Esophagus muscularis mucosa (tissue), 4 donors: ENCODE measurements around the gene OR2T5. TPM values are rescaled to one million over a fixed set of nuclear protein-coding genes. Genes with fewer than 3 reads are reported as not detected.
"Not testable (repeated sequence)": the region's sequence is repeated elsewhere in the genome, so short reads cannot be mapped to it uniquely, and the experiment has no call there.

ENCODE experiments used
- DNase-seq: peaks from one replicate; pipeline ENCODE4 v3.0.0-alpha.2; 2017; ENCODE audit errors: extremely low spot score
- H3K27ac ChIP-seq, 4 donors: fragments of 200-600 bp; sonication (generic); replicated peaks in 1 of 4; 1 replicate in 3 of 4; 2 replicates in 1 of 4; pipeline ENCODE4 v1.5.1; 2016 to 2019; ENCODE audit warnings: mild to moderate bottlenecking in 1 of 4
- H3K27me3 ChIP-seq, 4 donors: fragments of 200-600 bp; sonication (generic); one replicate each; pipeline versions ENCODE4 v1.5.1 to v1.6.0; 2016 to 2019
- H3K36me3 ChIP-seq, 4 donors: fragments of 200-600 bp; sonication (generic); one replicate each; pipeline ENCODE4 v1.5.1; 2016 to 2019
- H3K4me1 ChIP-seq, 4 donors: fragments of 200-600 bp; sonication (generic); one replicate each; pipeline ENCODE4 v1.5.1; 2016 to 2019
- H3K4me3 ChIP-seq, 4 donors: fragments of 200-600 bp; sonication (generic); 1 replicate in 2 of 4; 2 replicates in 2 of 4; pipeline ENCODE4 v1.5.1; 2016 to 2019; ENCODE audit warnings: mild to moderate bottlenecking in 4 of 4, moderate library complexity in 1 of 4
- H3K9me3 ChIP-seq, 4 donors: fragments of 200-600 bp; sonication (generic); 1 replicate in 3 of 4; 2 replicates in 1 of 4; pipeline ENCODE4 v1.5.1; 2016 to 2019
- WGBS: methylation state at CpG from one replicate; pipeline ENCODE4 v1.1.5; 2018; 5-methylcytosine and 5-hydroxymethylcytosine counted together
- intact Hi-C: fragments of 100-400 bp; cut with DNase I; formaldehyde crosslinking; loops from one replicate; pipeline ENCODE4 v1.15.1; 2023
- total RNA-seq, 4 donors: library from RNA; depleted of rRNA; stranded (reverse); fragments of >200 nt; gene quantifications; one replicate each; pipeline versions ENCODE4 v1.1.0 to v1.2.1, GENCODE V29; 2016

The OR2T5 gene
- total RNA-seq, result not detected

- DNase-seq, intact Hi-C loops, H3K4me3 ChIP-seq, H3K9me3 ChIP-seq, H3K27me3 ChIP-seq, H3K4me1 ChIP-seq, H3K36me3 ChIP-seq, H3K27ac ChIP-seq: not testable (repeated sequence)
- WGBS, result no CpG with 5 or more reads among the region's 6 CpGs
Measured at GRCh38 chr1:248488289-248488688, at the start of gene OR2T5. TSS of gene OR2T5 (plus strand) at chr1:248488589. CDS start at chr1:248488589, 0 bp downstream.

GRCh38 chr1:248438668-248439067, 49.7 kb upstream of the OR2T5 start:
- H3K9me3 ChIP-seq, intact Hi-C loops, H3K27ac ChIP-seq, H3K27me3 ChIP-seq, H3K36me3 ChIP-seq, H3K4me1 ChIP-seq, DNase-seq, H3K4me3 ChIP-seq: not testable (repeated sequence)
- 56% methylated on average over 1 of the region's 1 CpG for WGBS

GRCh38 chr1:248439283-248439682, 49.1 kb upstream of the OR2T5 start:
- intact Hi-C loops, H3K36me3 ChIP-seq, H3K4me1 ChIP-seq, H3K27ac ChIP-seq, DNase-seq, H3K9me3 ChIP-seq, H3K27me3 ChIP-seq, H3K4me3 ChIP-seq: not testable (repeated sequence)
- 71% methylated on average over 5 of the region's 5 CpGs for WGBS

- H3K4me3 ChIP-seq, H3K36me3 ChIP-seq, H3K27ac ChIP-seq, H3K9me3 ChIP-seq, intact Hi-C loops, H3K4me1 ChIP-seq, DNase-seq, H3K27me3 ChIP-seq: not testable (repeated sequence)
- 61% methylated on average over 1 of the region's 2 CpGs for WGBS
Measured at GRCh38 chr1:248442500-248443277, 45.7 kb upstream of the OR2T5 start.

GRCh38 chr1:248444603-248445002, 43.8 kb upstream of the OR2T5 start:
- H3K4me1 ChIP-seq, H3K36me3 ChIP-seq, DNase-seq, H3K27me3 ChIP-seq, H3K4me3 ChIP-seq, H3K27ac ChIP-seq, H3K9me3 ChIP-seq, intact Hi-C loops: not testable (repeated sequence)
- WGBS, result 57% methylated on average over 4 of the region's 4 CpGs

GRCh38 chr1:248445399-248445798, 43.0 kb upstream of the OR2T5 start, which contains the start of gene OR2T2:
TSS of gene OR2T2 (plus strand) at chr1:248445637. CDS start at chr1:248452798, 7,161 bp downstream.
- H3K36me3 ChIP-seq, DNase-seq, H3K4me1 ChIP-seq, H3K4me3 ChIP-seq, H3K27ac ChIP-seq, H3K27me3 ChIP-seq, H3K9me3 ChIP-seq, intact Hi-C loops: not testable (repeated sequence)
- 29% methylated on average over 1 of the region's 2 CpGs for WGBS

GRCh38 chr1:248448409-248449074, 39.8 kb upstream of the OR2T5 start:
- intact Hi-C loops, H3K9me3 ChIP-seq, DNase-seq, H3K27me3 ChIP-seq, H3K4me3 ChIP-seq, H3K4me1 ChIP-seq, H3K36me3 ChIP-seq, H3K27ac ChIP-seq: not testable (repeated sequence)
- no CpG with 5 or more reads among the region's 4 CpGs for WGBS

GRCh38 chr1:248449821-248450465, 38.4 kb upstream of the OR2T5 start:
- intact Hi-C loops, result not testable (repeated sequence)

GRCh38 chr1:248450466-248451145, 37.8 kb upstream of the OR2T5 start:
- H3K4me3 ChIP-seq, H3K27ac ChIP-seq, H3K9me3 ChIP-seq, H3K27me3 ChIP-seq, DNase-seq, H3K36me3 ChIP-seq, intact Hi-C loops, H3K4me1 ChIP-seq: not testable (repeated sequence)
- WGBS, result 35% methylated on average over 2 of the region's 5 CpGs

More at GRCh38 chr1:248449821-248450465, 38.4 kb upstream of the OR2T5 start:
- not testable (repeated sequence) for H3K4me1 ChIP-seq, H3K27me3 ChIP-seq, H3K27ac ChIP-seq, H3K36me3 ChIP-seq, H3K4me3 ChIP-seq, DNase-seq, H3K9me3 ChIP-seq
- 71% methylated on average over 5 of the region's 6 CpGs for WGBS

- DNase-seq, H3K36me3 ChIP-seq, intact Hi-C loops, H3K9me3 ChIP-seq, H3K4me3 ChIP-seq, H3K4me1 ChIP-seq, H3K27me3 ChIP-seq, H3K27ac ChIP-seq: not testable (repeated sequence)
- no CpG with 5 or more reads among the region's 7 CpGs for WGBS
Measured at GRCh38 chr1:248453619-248454018, 34.8 kb upstream of the OR2T5 start.

GRCh38 chr1:248455045-248455444, 33.3 kb upstream of the OR2T5 start:
- H3K9me3 ChIP-seq, DNase-seq, H3K27ac ChIP-seq, H3K36me3 ChIP-seq, H3K27me3 ChIP-seq, H3K4me1 ChIP-seq, intact Hi-C loops, H3K4me3 ChIP-seq: not testable (repeated sequence)
- WGBS, result 63% methylated on average over 3 of the region's 4 CpGs

- WGBS, result no CpG with 5 or more reads among the region's 2 CpGs
- H3K4me1 ChIP-seq, DNase-seq, H3K36me3 ChIP-seq, H3K9me3 ChIP-seq, H3K27me3 ChIP-seq, H3K27ac ChIP-seq, intact Hi-C loops, H3K4me3 ChIP-seq: not testable (repeated sequence)
Measured at GRCh38 chr1:248456635-248457034, 31.8 kb upstream of the OR2T5 start.
